Measurements from ENCODE around the gene FABP7. TPM values are rescaled to one million over a fixed set of nuclear protein-coding genes. Genes with fewer than 3 reads are reported as not detected.

Gene FABP7
- total RNA-seq, 2 donors from 2014 or later = not detected

DNA sequence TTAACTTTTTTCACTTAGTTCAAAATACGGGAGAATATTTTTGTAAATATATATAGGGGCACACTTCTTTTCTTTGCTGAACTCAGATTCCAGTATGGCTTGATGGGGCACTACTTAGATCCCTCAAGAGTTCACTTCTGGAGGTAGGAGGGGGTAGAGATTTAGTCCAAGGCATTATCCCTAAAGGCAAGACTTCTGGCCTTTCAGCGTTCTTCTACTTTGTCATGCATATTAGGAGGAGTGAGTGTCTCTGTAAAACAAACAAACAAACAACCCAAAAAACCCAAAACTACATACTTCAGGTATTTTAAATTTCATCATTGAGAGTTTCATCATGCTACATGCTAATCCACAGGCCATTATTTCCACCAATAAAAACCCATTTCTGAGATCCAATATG lies 41.6 kb downstream of the FABP7 start:
- H3K4me3 ChIP-seq = no peak overlapping the region

DNA sequence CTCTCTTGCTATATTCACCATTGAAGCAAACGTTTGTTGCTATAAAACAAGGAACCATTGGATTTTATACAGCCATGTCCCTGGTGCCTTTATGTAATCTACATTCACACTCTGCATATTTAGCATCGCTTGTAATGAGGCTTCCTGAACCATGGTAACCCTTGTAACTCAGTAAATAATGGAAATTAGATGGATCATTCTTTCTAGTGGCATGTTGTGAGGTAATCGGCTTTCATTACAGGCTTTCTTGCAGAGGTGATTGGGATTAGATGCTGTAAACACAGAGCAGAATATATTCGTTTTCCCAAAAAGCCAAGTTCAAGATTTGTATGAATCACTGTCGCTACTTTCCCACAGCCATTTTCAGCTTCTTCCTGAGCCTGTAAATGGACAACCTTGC lies 45.6 kb downstream of the FABP7 start:
- no peaks in the 10 kb centered on the region for H3K9me3 ChIP-seq
- TF ChIP-seq, protein P1, sequence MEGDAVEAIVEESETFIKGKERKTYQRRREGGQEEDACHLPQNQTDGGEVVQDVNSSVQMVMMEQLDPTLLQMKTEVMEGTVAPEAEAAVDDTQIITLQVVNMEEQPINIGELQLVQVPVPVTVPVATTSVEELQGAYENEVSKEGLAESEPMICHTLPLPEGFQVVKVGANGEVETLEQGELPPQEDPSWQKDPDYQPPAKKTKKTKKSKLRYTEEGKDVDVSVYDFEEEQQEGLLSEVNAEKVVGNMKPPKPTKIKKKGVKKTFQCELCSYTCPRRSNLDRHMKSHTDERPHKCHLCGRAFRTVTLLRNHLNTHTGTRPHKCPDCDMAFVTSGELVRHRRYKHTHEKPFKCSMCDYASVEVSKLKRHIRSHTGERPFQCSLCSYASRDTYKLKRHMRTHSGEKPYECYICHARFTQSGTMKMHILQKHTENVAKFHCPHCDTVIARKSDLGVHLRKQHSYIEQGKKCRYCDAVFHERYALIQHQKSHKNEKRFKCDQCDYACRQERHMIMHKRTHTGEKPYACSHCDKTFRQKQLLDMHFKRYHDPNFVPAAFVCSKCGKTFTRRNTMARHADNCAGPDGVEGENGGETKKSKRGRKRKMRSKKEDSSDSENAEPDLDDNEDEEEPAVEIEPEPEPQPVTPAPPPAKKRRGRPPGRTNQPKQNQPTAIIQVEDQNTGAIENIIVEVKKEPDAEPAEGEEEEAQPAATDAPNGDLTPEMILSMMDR (IDR thresholded peaks at IDR 0.05) = no peak
- H3K36me3 ChIP-seq = no peaks in the 10 kb centered on the region
- no peak overlapping the region for H3K27ac ChIP-seq
- no peak overlapping the region for H3K4me3 ChIP-seq
- H3K4me1 ChIP-seq (ENCODE audit: control insufficient read depth in 1 of 2, low read depth in 2 of 2) = no peaks in the 10 kb centered on the region
- H3K27me3 ChIP-seq (replicated peaks; ENCODE audit: insufficient read depth) = no peaks in the 10 kb centered on the region
- ATAC-seq (ENCODE audit: insufficient number of reproducible peaks, low FRiP score, low read depth) (no peak), DNase-seq (ENCODE audit: low spot score) (no peak)

More for the DNA sequence above, 41.6 kb downstream of the FABP7 start:
- TF ChIP-seq, protein P1 (IDR thresholded peaks at IDR 0.05) = no peak
- Histone ChIP-seq H3K9me3 (no peaks in the 10 kb centered on the region), H3K36me3 (no peaks in the 10 kb centered on the region), H3K27me3 (replicated peaks; ENCODE audit: insufficient read depth) (no peaks in the 10 kb centered on the region), H3K4me1 (ENCODE audit: control insufficient read depth in 1 of 2, low read depth in 2 of 2) (no peaks in the 10 kb centered on the region), H3K27ac (no peak overlapping the region)
- DNase-seq (ENCODE audit: low spot score) (no peak), ATAC-seq (ENCODE audit: insufficient number of reproducible peaks, low FRiP score, low read depth) (no peak)

DNA sequence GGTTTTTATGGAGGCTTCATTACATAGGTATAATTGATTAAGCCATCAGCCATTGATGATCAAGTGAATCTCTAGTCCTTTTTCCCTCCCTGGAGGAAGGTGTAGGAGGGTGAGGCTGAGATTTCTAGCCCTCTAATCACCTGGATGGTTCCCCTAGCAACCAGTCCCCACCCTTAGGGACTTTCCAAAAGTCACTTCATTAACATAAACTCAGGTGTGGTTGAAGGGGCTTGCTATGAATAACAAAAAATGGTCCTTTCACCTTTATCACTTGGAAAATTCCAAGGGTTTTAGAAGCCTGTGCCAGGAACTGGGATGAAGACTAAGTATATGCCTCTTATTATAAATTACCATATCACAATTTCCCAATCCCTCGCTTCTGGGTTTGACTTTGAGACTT lies 49.9 kb downstream of the FABP7 start:
- TF ChIP-seq, protein P1 (IDR thresholded peaks at IDR 0.05) = no peak
- DNase-seq (ENCODE audit: low spot score) (no peak), ATAC-seq (ENCODE audit: insufficient number of reproducible peaks, low FRiP score, low read depth) (no peak)
- H3K27ac ChIP-seq = no peak overlapping the region
- H3K27me3 ChIP-seq (replicated peaks; ENCODE audit: insufficient read depth) = no peaks in the 10 kb centered on the region
- H3K4me3 ChIP-seq = no peak overlapping the region
- H3K4me1 ChIP-seq (ENCODE audit: control insufficient read depth in 1 of 2, low read depth in 2 of 2) = no peaks in the 10 kb centered on the region
- H3K9me3 ChIP-seq = no peaks in the 10 kb centered on the region
- no peaks in the 10 kb centered on the region for H3K36me3 ChIP-seq

DNA sequence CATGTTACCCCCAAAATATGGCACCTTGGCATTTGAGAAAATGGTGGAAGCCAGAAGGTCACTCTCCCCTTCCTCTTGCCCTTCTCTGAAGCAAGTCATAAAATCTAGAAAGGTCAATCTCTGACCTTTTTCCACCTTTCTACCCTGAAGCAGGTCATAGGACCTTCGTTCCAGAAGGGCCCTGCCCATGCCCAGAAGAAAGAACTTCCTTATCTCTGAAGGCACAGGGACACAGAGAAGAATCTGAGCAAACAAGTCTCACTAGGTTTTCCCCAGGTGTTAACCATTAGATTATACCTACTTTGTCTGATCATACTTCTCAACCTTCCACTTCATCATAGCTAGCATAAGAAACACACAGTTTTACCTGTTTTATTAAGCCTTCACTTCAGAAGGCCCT lies 52.0 kb downstream of the FABP7 start:
- DNase-seq (ENCODE audit: low spot score) (no peak), ATAC-seq (ENCODE audit: insufficient number of reproducible peaks, low FRiP score, low read depth) (no peak)
- Histone ChIP-seq H3K4me3 (no peak overlapping the region), H3K27me3 (replicated peaks; ENCODE audit: insufficient read depth) (no peaks in the 10 kb centered on the region), H3K27ac (no peak overlapping the region), H3K36me3 (no peaks in the 10 kb centered on the region), H3K4me1 (ENCODE audit: control insufficient read depth in 1 of 2, low read depth in 2 of 2) (no peaks in the 10 kb centered on the region), H3K9me3 (no peaks in the 10 kb centered on the region)
- TF ChIP-seq, protein P1 (IDR thresholded peaks at IDR 0.05) = no peak

DNA sequence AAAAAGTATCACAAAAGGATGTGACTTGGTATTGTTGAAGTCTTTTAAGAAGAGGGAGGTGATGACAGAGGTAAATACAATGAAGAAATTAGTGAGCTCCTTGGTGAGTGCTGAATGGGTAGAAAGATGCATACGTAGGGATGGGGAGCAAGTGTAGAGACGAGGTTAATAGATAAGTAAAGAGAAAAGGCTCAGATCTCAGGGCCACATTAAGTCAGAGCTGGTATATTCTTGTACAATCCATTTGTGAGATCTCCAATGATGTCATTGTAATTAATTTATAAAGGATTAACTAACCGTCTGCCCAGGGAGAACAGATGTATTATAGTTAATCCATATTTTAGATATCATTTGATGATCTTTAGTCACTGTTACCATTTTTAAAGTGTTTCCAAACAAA lies 52.9 kb downstream of the FABP7 start:
- Histone ChIP-seq H3K36me3 (no peaks in the 10 kb centered on the region), H3K4me1 (ENCODE audit: control insufficient read depth in 1 of 2, low read depth in 2 of 2) (no peaks in the 10 kb centered on the region), H3K27ac (no peak overlapping the region), H3K4me3 (no peak overlapping the region), H3K9me3 (no peaks in the 10 kb centered on the region), H3K27me3 (replicated peaks; ENCODE audit: insufficient read depth) (no peaks in the 10 kb centered on the region)
- ATAC-seq (ENCODE audit: insufficient number of reproducible peaks, low FRiP score, low read depth) = no peak
- DNase-seq (ENCODE audit: low spot score) = no peak
- TF ChIP-seq, protein P1 (IDR thresholded peaks at IDR 0.05) = no peak

Data from thoracic aorta (tissue), 2 donors.